Upper lobe of right lung (tissue), 1 donor: Measurements from ENCODE around the gene RFPL4A. TPM values are rescaled to one million over a fixed set of nuclear protein-coding genes. Genes with fewer than 3 reads are reported as not detected.

Experiments
- ATAC-seq: fragments of 200-7000 bp; cut with Tn5 transposase; one replicate; pipeline ENCODE4 v1.9.1; 2020; ENCODE audit warnings: mild to moderate bottlenecking, moderate library complexity
- DNase-seq: peaks from one replicate; pipeline ENCODE4 v3.0.0-alpha.2; 2020
- H3K27ac ChIP-seq: fragments of 200-600 bp; one replicate; pipeline ENCODE4 v1.8.0; 2022
- H3K27me3 ChIP-seq: fragments of 200-600 bp; one replicate; pipeline ENCODE4 v1.8.0; 2022; ENCODE audit warnings: mild to moderate bottlenecking
- H3K36me3 ChIP-seq: fragments of 200-600 bp; one replicate; pipeline ENCODE4 v1.8.0; 2022
- H3K4me1 ChIP-seq: fragments of 200-600 bp; one replicate; pipeline ENCODE4 v1.8.0; 2022
- H3K4me3 ChIP-seq: fragments of 200-600 bp; one replicate; pipeline ENCODE4 v1.8.0; 2022; ENCODE audit warnings: mild to moderate bottlenecking
- H3K9me3 ChIP-seq: fragments of 200-600 bp; one replicate; pipeline ENCODE4 v1.8.0; 2022
- CTCF ChIP-seq: fragments of 200-600 bp; IDR thresholded peaks from one replicate; pipeline ENCODE4 v1.8.0; 2022; ENCODE audit warnings: antibody characterized with exemption
- intact Hi-C: fragments of 100-400 bp; cut with DNase I; formaldehyde crosslinking; loops from one replicate; pipeline ENCODE4 v1.11.0; 2022
- total RNA-seq: library from RNA; stranded (reverse); fragmentation: NEBNext Ultra II Directional; extraction: Animal tissue kit (Norgen Biotek cat#: 25700); gene quantifications from one replicate; pipeline ENCODE4 v1.2.1, GENCODE V29; 2021
- donor health status: DM: no; HTN: yes; CAD: no; lungs with severe emphysema.

The RFPL4A gene
- total RNA-seq, 1 donor from 2014 or later: not detected

DNA sequence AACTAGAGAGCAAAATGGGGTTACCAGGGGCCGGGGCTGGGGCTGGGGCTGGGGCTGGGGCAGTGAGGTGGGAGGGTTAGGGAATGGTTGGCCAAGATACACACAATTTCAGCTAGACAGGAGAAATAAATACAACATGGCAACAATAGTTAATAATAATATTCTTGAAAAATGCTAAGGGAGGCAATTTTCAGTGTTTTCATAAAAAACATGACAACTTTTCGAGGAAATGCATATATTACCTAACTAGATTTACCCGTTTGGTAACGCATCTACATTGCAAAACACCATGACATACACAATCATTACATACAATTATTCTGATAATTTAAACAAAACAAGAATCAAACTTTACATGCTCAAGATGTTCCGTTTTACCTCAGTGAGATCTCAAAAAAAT lies 22.2 kb downstream of the RFPL4A start:
- H3K4me3 ChIP-seq: no peak overlapping the region
- no peak for ATAC-seq
- H3K4me1 ChIP-seq: no peaks in the 10 kb centered on the region
- intact Hi-C loops: no loop called here
- no peak for DNase-seq
- no peaks in the 10 kb centered on the region for H3K36me3 ChIP-seq
- TF ChIP-seq CTCF: no peak
- peaks cover 8% of the 10 kb centered on the region for H3K27me3 ChIP-seq
- H3K9me3 ChIP-seq: no peaks in the 10 kb centered on the region
- no peak overlapping the region for H3K27ac ChIP-seq

- Histone ChIP-seq H3K27ac (no peak overlapping the region), H3K4me3 (no peak overlapping the region), H3K9me3 (no peaks in the 10 kb centered on the region), H3K27me3 (no peaks in the 10 kb centered on the region), H3K4me1 (no peaks in the 10 kb centered on the region), H3K36me3 (no peaks in the 10 kb centered on the region)
- intact Hi-C loops: no loop called here
- ATAC-seq (no peak), DNase-seq (no peak)
- no peak for TF ChIP-seq CTCF
These were observed 36.1 kb downstream of the RFPL4A start for GRCh38 chr19:55795021-55795420.

DNA sequence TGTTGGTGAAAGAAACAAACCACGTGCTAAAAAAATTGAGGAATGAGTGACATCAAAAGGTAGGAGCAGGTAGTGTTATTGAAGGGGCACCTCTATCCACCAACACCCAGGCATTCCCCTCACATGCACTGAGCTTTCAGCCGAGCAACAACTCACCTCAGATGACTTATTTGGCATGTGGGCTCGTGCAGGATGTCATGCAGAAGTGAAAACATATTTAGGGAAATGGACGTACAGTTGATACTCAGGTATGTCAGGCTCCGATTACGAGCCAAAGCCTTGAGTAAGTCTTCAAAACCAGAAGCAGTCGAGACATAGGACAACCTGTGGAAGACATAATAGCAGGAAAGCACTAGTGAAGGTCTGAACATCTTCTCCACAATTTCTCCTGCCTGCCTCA lies 42.5 kb downstream of the RFPL4A start:
- Histone ChIP-seq H3K4me1 (no peaks in the 10 kb centered on the region), H3K27me3 (no peaks in the 10 kb centered on the region), H3K4me3 (no peak overlapping the region), H3K36me3 (no peaks in the 10 kb centered on the region), H3K9me3 (no peaks in the 10 kb centered on the region), H3K27ac (no peak overlapping the region)
- DNase-seq (no peak), ATAC-seq (no peak)
- intact Hi-C loops: no loop called here
- no peak for TF ChIP-seq CTCF

DNA sequence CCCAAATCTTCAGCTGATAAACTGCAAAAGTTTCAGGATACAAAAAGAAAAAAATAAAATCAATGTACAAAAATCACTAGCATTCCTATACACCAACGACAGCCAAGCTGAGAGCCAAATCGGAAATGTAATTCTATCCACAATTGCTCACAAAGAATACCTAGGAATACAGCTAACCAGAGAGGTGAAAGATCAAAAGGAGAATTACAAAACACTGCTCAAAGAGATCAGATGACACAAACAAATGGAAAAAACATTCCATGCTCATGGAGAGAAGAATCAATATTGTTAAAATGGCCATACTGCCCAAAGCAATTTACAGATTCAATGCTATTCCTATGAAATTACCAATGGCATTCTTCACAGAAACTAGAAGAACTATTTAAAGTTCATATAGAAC lies 43.4 kb downstream of the RFPL4A start:
- Histone ChIP-seq H3K27me3 (no peaks in the 10 kb centered on the region), H3K4me3 (no peak overlapping the region), H3K4me1 (no peaks in the 10 kb centered on the region), H3K36me3 (no peaks in the 10 kb centered on the region), H3K27ac (no peak overlapping the region), H3K9me3 (no peaks in the 10 kb centered on the region)
- TF ChIP-seq CTCF: no peak
- ATAC-seq: no peak
- intact Hi-C loops: no loop called here
- DNase-seq: no peak

- no peak overlapping the region for H3K27ac ChIP-seq
- H3K27me3 ChIP-seq: peaks cover 10% of the 10 kb centered on the region
- H3K36me3 ChIP-seq: no peaks in the 10 kb centered on the region
- no peaks in the 10 kb centered on the region for H3K9me3 ChIP-seq
- intact Hi-C loops: no loop called here
- TF ChIP-seq CTCF: peak; percentile 39
- no peaks in the 10 kb centered on the region for H3K4me1 ChIP-seq
- H3K4me3 ChIP-seq: no peak overlapping the region
- ATAC-seq: peak; percentile 78
- peak; percentile 66 for DNase-seq
These were observed 50.6 kb downstream of the RFPL4A start for GRCh38 chr19:55809381-55810058.

DNA sequence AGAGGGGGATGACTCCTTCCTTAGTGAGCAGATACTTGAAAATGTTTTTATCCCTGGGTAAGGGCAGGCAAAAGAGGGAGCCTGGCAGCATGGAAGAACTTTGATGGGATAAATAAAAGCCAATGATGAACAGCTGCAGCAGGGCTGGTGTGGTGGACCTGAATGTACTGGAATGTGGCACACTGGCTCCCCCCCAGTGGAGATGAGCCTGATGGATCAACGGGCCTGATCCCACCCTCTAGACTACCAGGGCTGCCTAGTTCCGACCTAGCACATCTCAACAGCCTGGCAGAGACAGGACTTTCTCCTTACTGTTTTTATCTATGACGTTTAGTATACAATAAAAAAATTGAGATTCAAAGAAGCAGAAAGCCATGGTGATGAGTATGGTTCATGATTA lies 52.4 kb downstream of the RFPL4A start:
- DNase-seq: no peak
- H3K4me3 ChIP-seq: no peak overlapping the region
- intact Hi-C loops: no loop called here
- no peak for TF ChIP-seq CTCF
- no peak for ATAC-seq
- H3K27me3 ChIP-seq: peaks cover 10% of the 10 kb centered on the region
- H3K4me1 ChIP-seq: no peaks in the 10 kb centered on the region
- H3K36me3 ChIP-seq: no peaks in the 10 kb centered on the region
- no peaks in the 10 kb centered on the region for H3K9me3 ChIP-seq
- no peak overlapping the region for H3K27ac ChIP-seq
